ENCODE measurements around the gene DCC.

- no peak for TF ChIP-seq CTCF (conservative IDR thresholded peaks at IDR 0.05; ENCODE audit: low read length)
- TF ChIP-seq EZH2phosphoT487 (IDR thresholded peaks at IDR 0.05; ENCODE audit: borderline replicate concordance), result no peak
Measured at GRCh38 chr18:53544917-53545316, 1204.9 kb downstream of the DCC start.

Measured in Loucy (cell line).